Keratinocyte (primary cell): ENCODE measurements around the gene FAM25A. TPM values are rescaled to one million over a fixed set of nuclear protein-coding genes. Genes with fewer than 3 reads are reported as not detected.

Experiments
- DNase-seq: peaks from one replicate; pipeline ENCODE4 v3.0.0-alpha.2; 2011; ENCODE audit warnings: low read depth, missing footprints, low spot score
- FAIRE-seq: peaks from 2 replicates; lab custom pipeline; 2011; peaks lifted over from hg19 to GRCh38; lab: Jason Lieb, UNC
- H2AFZ ChIP-seq: 2 replicates; pipeline ENCODE4 v1.6.0; 2012; ENCODE audit warnings: low read length, control low read depth, inconsistent platforms; ENCODE audit not compliant: control insufficient read depth
- H3K27ac ChIP-seq: 2 replicates; pipeline ENCODE4 v1.5.1; 2011; ENCODE audit warnings: low read length; ENCODE audit not compliant: control insufficient read depth, insufficient read depth
- H3K27me3 ChIP-seq: 3 replicates; pipeline ENCODE4 v1.6.0; 2011; ENCODE audit warnings: low read length; ENCODE audit not compliant: control insufficient read depth, insufficient read depth; ENCODE audit errors: extremely low read depth
- H3K36me3 ChIP-seq, 2 experiments: 2 replicates in 1 of 2; 3 replicates in 1 of 2; pipeline ENCODE4 v1.5.1; 2011; ENCODE audit warnings: low read length in 2 of 2, mild to moderate bottlenecking in 1 of 2; ENCODE audit not compliant: control insufficient read depth in 2 of 2, insufficient read depth in 2 of 2; ENCODE audit errors: extremely low read depth in 1 of 2
- H3K4me1 ChIP-seq: 3 replicates; pipeline ENCODE4 v1.5.1; 2011; ENCODE audit warnings: low read length; ENCODE audit not compliant: control insufficient read depth, insufficient read depth; ENCODE audit errors: extremely low read depth
- H3K4me2 ChIP-seq: 3 replicates; pipeline ENCODE4 v1.6.0; 2011; ENCODE audit warnings: low read depth, low read length; ENCODE audit not compliant: control insufficient read depth, insufficient read depth; ENCODE audit errors: extremely low read depth
- H3K4me3 ChIP-seq, 3 experiments: fragments of 200-600 bp in 1 of 3; sonication (generic) in 1 of 3; 2 replicates in 2 of 3; 3 replicates in 1 of 3; pipeline ENCODE4 v1.5.1; 2011 to 2016; ENCODE audit warnings: low read length in 3 of 3, mild to moderate bottlenecking in 3 of 3, control low read depth in 2 of 3, inconsistent platforms in 1 of 3, low read depth in 1 of 3, mixed read lengths in 1 of 3, mixed run types in 1 of 3, moderate library complexity in 1 of 3; ENCODE audit not compliant: control insufficient read depth in 2 of 3, insufficient read depth in 2 of 3; ENCODE audit errors: extremely low read depth in 1 of 3
- H3K79me2 ChIP-seq: 2 replicates; pipeline ENCODE4 v1.6.0; 2012; ENCODE audit warnings: low read length; ENCODE audit not compliant: control insufficient read depth, insufficient read depth
- H3K9ac ChIP-seq: 3 replicates; pipeline ENCODE4 v1.6.0; 2011; ENCODE audit warnings: low read length; ENCODE audit not compliant: control insufficient read depth, insufficient read depth; ENCODE audit errors: extremely low read depth
- H3K9me1 ChIP-seq: 3 replicates; pipeline ENCODE4 v1.6.0; 2011; ENCODE audit warnings: low read length; ENCODE audit not compliant: control insufficient read depth, insufficient read depth; ENCODE audit errors: extremely low read depth
- H3K9me3 ChIP-seq: 2 replicates; pipeline ENCODE4 v1.5.1; 2012; ENCODE audit warnings: low read depth, low read length; ENCODE audit not compliant: control insufficient read depth
- H4K20me1 ChIP-seq: 3 replicates; pipeline ENCODE4 v1.6.0; 2011; ENCODE audit warnings: low read length; ENCODE audit not compliant: control insufficient read depth, insufficient read depth; ENCODE audit errors: extremely low read depth
- CTCF ChIP-seq, 3 experiments: IDR thresholded peaks in 1 of 3; conservative IDR thresholded peaks in 1 of 3; optimal IDR thresholded peaks in 1 of 3; 2 replicates in 2 of 3; 3 replicates in 1 of 3; pipeline versions ENCODE3 to v1.5.1; 2011; ENCODE audit warnings: low read length in 3 of 3, mild to moderate bottlenecking in 3 of 3, moderate library complexity in 2 of 3, control low read depth in 1 of 3, inconsistent platforms in 1 of 3; ENCODE audit not compliant: insufficient read depth in 2 of 3; ENCODE audit errors: extremely low read depth in 1 of 3
- EZH2 ChIP-seq: IDR thresholded peaks from one replicate; pipeline ENCODE4 v1.6.1; 2012; ENCODE audit warnings: inconsistent platforms, mild to moderate bottlenecking, low read length, moderate library complexity
- dilution Hi-C: fragments of 300-500 bp; cut with MboI; formaldehyde crosslinking; loops from one replicate; pipeline ENCODE4 v1.7.0; 2020; ENCODE audit warnings: low sequenced_read_pairs; ENCODE audit not compliant: extremely low pct_ligation_motif_present
- polyA plus RNA-seq, 5 experiments: library from polyadenylated mRNA; depleted of rRNA in 3 of 5; stranded (reverse) in 3 of 5; stranded (forward) in 1 of 5; unstranded in 1 of 5; fragments of >200 nt; gene quantifications; 1 replicate in 1 of 5; 2 replicates in 3 of 5; 3 replicates in 1 of 5; pipeline versions ENCODE4 v1.2.1 to v1.2.3, GENCODE V29; 2011 to 2012; ENCODE audit warnings: missing spikeins in 2 of 5, low read depth in 1 of 5, low replicate concordance in 1 of 5

Gene FAM25A
- polyA plus RNA-seq, 1 donor (not counting 4 experiments of a cell fraction or from before 2014, with no cell fraction given): 11.7 TPM

DNA sequence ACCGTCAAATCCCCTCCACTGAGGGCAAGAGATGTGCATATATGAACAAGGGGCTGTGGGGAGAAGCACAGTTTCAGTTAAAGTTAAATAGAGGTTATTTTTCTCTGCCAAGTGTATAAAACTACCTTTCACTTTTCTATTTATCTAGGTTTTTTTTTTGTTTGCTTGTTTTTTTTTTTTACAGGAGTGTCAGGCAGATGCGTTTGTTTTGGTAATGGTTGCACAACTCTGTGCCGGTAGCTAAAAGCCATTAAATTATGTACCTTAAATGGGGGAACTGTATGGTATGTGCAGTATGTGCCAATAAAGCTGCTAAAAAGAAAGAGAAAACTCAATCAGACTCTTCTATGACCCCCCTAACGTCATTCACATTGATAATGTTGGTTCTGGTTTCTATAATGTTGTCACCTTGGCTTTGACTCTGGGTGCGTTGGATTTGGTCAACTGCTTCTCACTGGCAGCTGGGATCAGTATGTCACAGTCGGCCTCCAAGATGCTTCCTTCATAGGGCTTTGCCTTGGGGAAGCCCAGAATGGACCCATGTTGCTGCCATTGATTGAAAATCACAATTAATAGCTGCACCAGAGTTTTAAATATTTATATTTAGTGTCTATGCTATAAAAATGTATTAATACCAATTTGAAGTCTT, 40.3 kb downstream of the FAM25A start:
- Histone ChIP-seq H3K27ac (no peak overlapping the region), H3K9me1 (no peaks in the 10 kb centered on the region), H2AFZ (no peak overlapping the region), H3K4me3 (no peak overlapping the region), H3K79me2 (no peaks in the 10 kb centered on the region), H3K4me1 (no peaks in the 10 kb centered on the region), H3K27me3 (no peaks in the 10 kb centered on the region), H3K9me3 (no peaks in the 10 kb centered on the region), H4K20me1 (no peaks in the 10 kb centered on the region), H3K4me2 (no peak overlapping the region), H3K36me3 (peaks cover 14 to 28% of the 10 kb centered on the region in 2 experiments), H3K9ac (no peak overlapping the region)
- no peak for TF ChIP-seq EZH2
- TF ChIP-seq CTCF (optimal IDR thresholded peaks at IDR 0.05 in 1 of 3, IDR thresholded peaks at IDR 0.05 in 1 of 3, conservative IDR thresholded peaks at IDR 0.05 in 1 of 3; ENCODE audit: extremely low read depth in 1 of 3, insufficient read depth in 2 of 3, low read length in 3 of 3): no peak
- DNase-seq (no peak), FAIRE-seq (no peak)
- dilution Hi-C loops: no loop called here

- Histone ChIP-seq H3K4me2 (no peak overlapping the region), H3K9ac (no peak overlapping the region), H3K79me2 (no peaks in the 10 kb centered on the region), H3K36me3 (peaks cover 16 to 49% of the 10 kb centered on the region in 2 experiments), H3K4me3 (no peak overlapping the region), H3K27me3 (no peaks in the 10 kb centered on the region), H4K20me1 (no peaks in the 10 kb centered on the region), H2AFZ (no peak overlapping the region), H3K4me1 (no peaks in the 10 kb centered on the region), H3K27ac (no peak overlapping the region), H3K9me3 (no peaks in the 10 kb centered on the region), H3K9me1 (no peaks in the 10 kb centered on the region)
- FAIRE-seq (no peak), DNase-seq (no peak)
- dilution Hi-C loops: no loop called here
- no peak for TF ChIP-seq CTCF (optimal IDR thresholded peaks at IDR 0.05 in 1 of 3, IDR thresholded peaks at IDR 0.05 in 1 of 3, conservative IDR thresholded peaks at IDR 0.05 in 1 of 3; ENCODE audit: extremely low read depth in 1 of 3, insufficient read depth in 2 of 3, low read length in 3 of 3)
- no peak for TF ChIP-seq EZH2
Measured at GRCh38 chr10:87064651-87065050, 44.6 kb downstream of the FAM25A start.
